Esophagus squamous epithelium (tissue), 5 donors: ENCODE results near the gene SNX27. TPM values are rescaled to one million over a fixed set of nuclear protein-coding genes. Genes with fewer than 3 reads are reported as not detected.

ENCODE experiments used
- DNase-seq: peaks from one replicate; lab custom pipeline; 2025; lab: John Stamatoyannopoulos, UW
- H3K27ac ChIP-seq, 4 donors: fragments of 200-600 bp; sonication (generic); one replicate each; pipeline ENCODE4 v1.5.1; 2016 to 2019; ENCODE audit warnings: mild to moderate bottlenecking in 1 of 4
- H3K27me3 ChIP-seq, 4 donors: fragments of 200-600 bp; sonication (generic); 1 replicate in 3 of 4; 2 replicates in 1 of 4; pipeline versions ENCODE4 v1.5.1 to v1.6.0; 2017 to 2021; ENCODE audit warnings: antibody characterized with exemption in 1 of 4
- H3K36me3 ChIP-seq, 3 donors: fragments of 200-600 bp; sonication (generic); one replicate each; pipeline ENCODE4 v1.5.1; 2016 to 2019
- H3K4me1 ChIP-seq, 3 donors: fragments of 200-600 bp; sonication (generic); one replicate each; pipeline ENCODE4 v1.5.1; 2017 to 2019
- H3K4me3 ChIP-seq, 4 donors: fragments of 200-600 bp; sonication (generic); 1 replicate in 3 of 4; 2 replicates in 1 of 4; pipeline ENCODE4 v1.5.1; 2016 to 2019; ENCODE audit warnings: mild to moderate bottlenecking in 2 of 4, moderate library complexity in 1 of 4
- H3K9me3 ChIP-seq, 3 donors: fragments of 200-600 bp; sonication (generic); one replicate each; pipeline ENCODE4 v1.5.1; 2016 to 2019
- CTCF ChIP-seq, 6 experiments: fragments of 450-650 bp in 4 of 6; fragments of 200-600 bp in 2 of 6; sonication (generic) in 2 of 6; IDR thresholded peaks; one replicate each; pipeline ENCODE4 v1.5.1; 2016 to 2019; ENCODE audit warnings: antibody characterized with exemption in 6 of 6, mild to moderate bottlenecking in 4 of 6, moderate library complexity in 4 of 6
- POLR2A ChIP-seq, 4 donors: fragments of 450-650 bp; IDR thresholded peaks; one replicate each; pipeline ENCODE4 v1.6.1; 2017; ENCODE audit warnings: antibody characterized with exemption in 4 of 4, mild to moderate bottlenecking in 4 of 4, moderate library complexity in 3 of 4
- WGBS, 2 donors: methylation state at CpG; one replicate each; pipeline ENCODE4 v1.1.5; 2018; 5-methylcytosine and 5-hydroxymethylcytosine counted together
- intact Hi-C: fragments of 100-400 bp; cut with DNase I; formaldehyde crosslinking; loops from one replicate; pipeline ENCODE4 v1.15.0; 2022
- total RNA-seq, 4 donors: library from RNA; depleted of rRNA; stranded (reverse); fragments of >200 nt; gene quantifications; one replicate each; pipeline ENCODE4 v1.1.0, GENCODE V29; 2016
- donor health status: DM: yes; HTN: yes; CAD: no.

The SNX27 gene
- total RNA-seq, 4 donors from 2014 or later, result 15.0 to 30.3 (median 17.3) TPM

DNA sequence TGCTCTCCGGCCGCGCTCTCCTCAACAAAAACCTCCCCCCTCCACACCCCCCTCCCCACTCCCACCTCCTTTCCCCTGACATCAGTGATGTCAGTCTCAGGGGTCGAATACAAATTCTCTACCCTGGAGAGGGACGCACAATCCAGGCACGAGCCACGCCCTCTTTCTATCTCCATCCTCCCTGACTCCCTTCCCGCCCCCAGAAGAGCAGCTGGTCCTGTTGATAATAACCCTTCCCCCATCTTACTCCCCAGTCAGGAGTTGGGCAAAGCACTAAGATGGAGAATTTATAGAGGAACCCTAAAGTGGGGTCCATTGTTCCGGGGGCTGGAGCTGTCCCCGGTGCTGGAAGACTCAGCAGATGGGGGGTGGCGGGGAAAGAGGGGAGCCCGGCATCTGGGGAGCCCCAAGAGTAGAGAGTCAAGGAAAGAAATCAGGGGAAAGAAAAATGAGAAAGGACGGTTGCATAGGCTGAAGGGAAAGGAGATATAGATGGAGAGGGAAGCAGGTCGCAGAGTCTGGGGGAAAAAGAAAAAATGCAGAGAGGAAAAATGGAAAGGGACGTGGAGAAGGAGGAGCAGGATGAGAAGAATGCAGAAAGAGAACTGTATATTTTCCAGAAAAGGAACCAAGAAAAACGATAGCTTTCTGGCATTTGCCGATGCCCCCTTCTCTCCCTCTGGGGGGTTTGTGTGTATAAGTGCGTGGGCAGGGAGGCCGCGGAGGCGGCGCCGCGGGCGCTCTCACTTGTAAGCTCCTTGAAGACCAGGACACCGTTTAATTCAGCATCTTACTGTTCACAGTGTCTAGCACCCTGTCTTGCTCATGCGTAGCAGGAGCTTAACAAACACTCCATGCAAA, 105.2 kb downstream of the SNX27 start, which contains the start of gene CELF3:
Gene CELF3 (minus strand): TSS at position 33 of the 861 bp plus-strand sequence. CDS start 783 bp downstream, outside the sequence.
- Histone ChIP-seq H3K9me3 (no peaks in the 10 kb centered on the region), H3K36me3 (no peaks in the 10 kb centered on the region), H3K4me3 (peak within 1 kb of the TSS in 2 of 4 donors; percentile 9 to 28), H3K27ac (no peak within 1 kb of the TSS), H3K27me3 (peaks cover 0 to 75% (median 4%) of the 10 kb centered on the region in 4 donors), H3K4me1 (peaks cover 12 to 47% (median 12%) of the 10 kb centered on the region in 3 donors)
- 10 to 12% methylated on average over 20 to 26 of the region's 27 CpGs for WGBS, 2 donors
- TF ChIP-seq POLR2A (IDR thresholded peaks at IDR 0.05), result no peak
- no peak for TF ChIP-seq CTCF (IDR thresholded peaks at IDR 0.05)
- DNase-seq, result no peak
- intact Hi-C loops, result no loop called here

DNA sequence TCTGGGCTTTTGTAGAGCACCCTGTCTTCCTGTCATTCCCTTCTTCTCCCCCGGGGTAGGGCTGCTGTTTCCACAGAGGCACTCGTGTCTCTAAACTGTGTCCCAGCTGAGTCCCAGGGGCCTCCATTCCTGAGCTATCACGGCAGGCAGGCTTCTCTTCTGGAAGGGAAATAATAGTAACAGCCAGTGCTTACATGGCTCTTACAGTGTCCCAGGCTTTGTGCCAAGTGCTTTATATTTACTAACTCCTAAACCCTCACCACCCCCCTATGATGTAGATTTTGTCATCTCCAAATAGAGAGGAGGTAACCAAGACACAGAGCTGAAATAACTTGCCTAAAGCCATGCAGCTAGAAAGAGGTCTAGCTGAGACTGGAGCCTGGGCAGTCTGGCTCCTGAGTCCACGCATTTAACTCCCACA, 106.2 kb downstream of the SNX27 start:
- Histone ChIP-seq H3K27ac (no peak overlapping the region), H3K27me3 (peaks cover 0 to 76% (median 4%) of the 10 kb centered on the region in 4 donors), H3K4me3 (no peak overlapping the region), H3K36me3 (no peaks in the 10 kb centered on the region), H3K4me1 (peaks cover 12 to 49% (median 13%) of the 10 kb centered on the region in 3 donors), H3K9me3 (no peaks in the 10 kb centered on the region)
- no peak for TF ChIP-seq POLR2A (IDR thresholded peaks at IDR 0.05)
- no peak for TF ChIP-seq CTCF (IDR thresholded peaks at IDR 0.05)
- intact Hi-C loops, result no loop called here
- WGBS, 2 donors, result 25 to 29% methylated on average over 3 to 4 of the region's 4 CpGs
- no peak for DNase-seq

DNA sequence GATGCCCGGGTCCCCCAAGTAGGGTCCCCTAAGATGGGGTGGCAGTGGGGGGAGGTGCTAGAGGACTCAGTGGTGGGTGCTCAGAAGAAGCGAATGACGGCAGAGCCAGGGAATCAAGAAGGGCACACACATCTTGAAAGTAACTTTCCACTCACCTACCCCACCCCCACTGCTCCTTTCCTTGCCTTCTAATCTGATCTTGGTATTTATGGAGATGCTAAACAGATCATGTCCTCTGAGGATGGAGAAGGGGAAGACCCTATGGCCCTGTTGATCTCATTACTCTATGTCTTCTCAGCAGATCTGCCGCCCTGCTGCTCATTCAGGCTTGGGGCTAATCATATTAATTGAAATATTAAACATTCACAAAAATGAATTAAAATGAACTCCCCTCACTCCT, 106.8 kb downstream of the SNX27 start:
- intact Hi-C loops, result no loop called here
- Histone ChIP-seq H3K9me3 (no peaks in the 10 kb centered on the region), H3K27me3 (peaks cover 0 to 78% (median 4%) of the 10 kb centered on the region in 4 donors), H3K27ac (no peak overlapping the region), H3K4me1 (peaks cover 12 to 48% (median 13%) of the 10 kb centered on the region in 3 donors), H3K36me3 (no peaks in the 10 kb centered on the region), H3K4me3 (no peak overlapping the region)
- no peak for DNase-seq
- TF ChIP-seq POLR2A (IDR thresholded peaks at IDR 0.05) (no peak), CTCF (IDR thresholded peaks at IDR 0.05) (no peak)
- WGBS, 2 donors, result 74 to 80% methylated on average over 3 of the region's 4 CpGs

- no peaks in the 10 kb centered on the region for H3K36me3 ChIP-seq
- peak overlapping the region in 3 of 4 donors; percentile 29 to 80 (median 80) for H3K27ac ChIP-seq
- DNase-seq, result no peak
- H3K4me3 ChIP-seq, result peak overlapping the region in 2 of 4 donors; percentile 50 to 66
- intact Hi-C loops, result no loop called here
- peaks cover 7 to 52% (median 13%) of the 10 kb centered on the region in 3 donors for H3K4me1 ChIP-seq
- 33 to 40% methylated on average over 1 of the region's 1 CpG for WGBS, 2 donors
- H3K27me3 ChIP-seq, result peaks cover 0 to 79% (median 4%) of the 10 kb centered on the region in 4 donors
- no peaks in the 10 kb centered on the region for H3K9me3 ChIP-seq
- TF ChIP-seq CTCF (IDR thresholded peaks at IDR 0.05) (no peak), POLR2A (IDR thresholded peaks at IDR 0.05) (no peak)
Observed at GRCh38 chr1:151720125-151720524, 108.3 kb downstream of the SNX27 start.

DNA sequence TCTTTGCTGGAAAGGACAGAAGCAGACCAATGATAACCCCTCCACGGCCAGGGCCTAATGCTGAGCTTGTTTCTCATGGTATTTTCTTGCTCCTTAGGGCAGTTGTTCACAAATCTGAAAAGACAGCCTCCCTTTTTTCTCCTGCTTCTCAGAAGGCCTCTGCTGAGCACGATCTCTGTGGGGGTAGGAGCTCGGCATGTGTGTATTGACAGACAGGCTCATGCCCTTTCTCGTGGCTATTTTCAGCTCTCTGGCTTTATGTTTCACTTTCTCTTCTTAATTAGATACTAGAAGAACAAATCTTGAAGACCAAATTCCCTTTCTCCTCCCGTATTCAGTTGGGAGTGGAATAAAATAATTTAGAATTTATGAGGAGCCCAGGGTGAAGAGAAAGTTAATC, 108.7 kb downstream of the SNX27 start:
- H3K4me3 ChIP-seq, result peak overlapping the region in 3 of 4 donors; percentile 44 to 66 (median 50)
- intact Hi-C loops, result no loop called here

More for the DNA sequence above, 108.7 kb downstream of the SNX27 start:
- no peak for DNase-seq
- H3K9me3 ChIP-seq, result no peaks in the 10 kb centered on the region
- H3K4me1 ChIP-seq, result peaks cover 7 to 52% (median 13%) of the 10 kb centered on the region in 3 donors
- H3K27ac ChIP-seq, result peak overlapping the region in 3 of 4 donors; percentile 72 to 80 (median 80)
- TF ChIP-seq POLR2A (IDR thresholded peaks at IDR 0.05) (no peak), CTCF (IDR thresholded peaks at IDR 0.05) (no peak)
- peaks cover 0 to 77% (median 4%) of the 10 kb centered on the region in 4 donors for H3K27me3 ChIP-seq
- WGBS, 2 donors, result 14 to 28% methylated on average over 5 of the region's 5 CpGs
- no peaks in the 10 kb centered on the region for H3K36me3 ChIP-seq
